Activated CD8-positive, alpha-beta T cell treated with anti-CD3 and anti-CD28 coated beads for 36 hours (primary cell): Measurements from ENCODE around the gene FBXL13. TPM values are rescaled to one million over a fixed set of nuclear protein-coding genes. Genes with fewer than 3 reads are reported as not detected.
A peak's percentile ranks its signal among the peaks of the same experiment; 100 is the strongest.

Experiments used
- ATAC-seq: fragments of 200-7000 bp; cut with Tn5 transposase; one replicate; pipeline ENCODE4 v1.10.0; 2021; ENCODE audit warnings: mild to moderate bottlenecking, moderate library complexity
- CTCF ChIA-PET: fragments of 350-600 bp; sonication (Branson Sonifier 250); formaldehyde crosslinking; loops from one replicate; lab custom pipeline; 2021; ENCODE audit warnings: antibody characterized with exemption; lab: Charles Lee
- POLR2A ChIA-PET: fragments of 350-600 bp; sonication (Branson Sonifier 250); formaldehyde crosslinking; loops from one replicate; lab custom pipeline; 2021; ENCODE audit warnings: antibody characterized with exemption; lab: Charles Lee
- DNase-seq: peaks from one replicate; pipeline ENCODE4 v3.0.0-alpha.2; 2020
- H3K27ac Mint-ChIP-seq: one replicate; pipeline ENCODE4 v1.8.0; 2021; ENCODE audit warnings: mild to moderate bottlenecking, mixed read lengths
- H3K27me3 Mint-ChIP-seq: one replicate; pipeline ENCODE4 v1.8.0; 2021; ENCODE audit warnings: mixed read lengths
- H3K36me3 Mint-ChIP-seq: one replicate; pipeline ENCODE4 v1.8.0; 2021; ENCODE audit warnings: low read depth, mixed read lengths
- H3K4me1 Mint-ChIP-seq: one replicate; pipeline ENCODE4 v1.8.0; 2021; ENCODE audit warnings: low read depth, mixed read lengths
- H3K4me3 Mint-ChIP-seq: one replicate; pipeline ENCODE4 v1.8.0; 2021; ENCODE audit warnings: mild to moderate bottlenecking, moderate library complexity, mixed read lengths
- H3K9me3 Mint-ChIP-seq: one replicate; pipeline ENCODE4 v1.8.0; 2021; ENCODE audit warnings: mixed read lengths
- CTCF ChIP-seq: fragments of 200-600 bp; IDR thresholded peaks from one replicate; pipeline ENCODE4 v1.8.0; 2022; ENCODE audit warnings: antibody characterized with exemption, mild to moderate bottlenecking
- intact Hi-C: fragments of 100-400 bp; cut with micrococcal nuclease; formaldehyde crosslinking; loops from one replicate; pipeline ENCODE4 v1.10.0; 2022
- total RNA-seq, 2 experiments: library from RNA; stranded (reverse); gene quantifications; one replicate each; pipeline ENCODE4 v1.2.3, GENCODE V29; 2021

FBXL13 gene
- total RNA-seq, 2 experiments from 2014 or later, result 0.96 to 1.4 TPM

GRCh38 chr7:103071000-103071399 is 3.6 kb downstream of the FBXL13 start:
- ATAC-seq (no peak), DNase-seq (no peak)
- CTCF ChIA-PET, result interaction anchor here (1.2 kb wide), 1 partner anchor 9 kb away, joined by 4 read pairs; no protein-coding TSS in a partner anchor
- H3K9me3 Mint-ChIP-seq, result no peaks in the 10 kb centered on the region
- POLR2A ChIA-PET, result no interaction called here
- H3K4me3 Mint-ChIP-seq, result no peak overlapping the region
- intact Hi-C loops, result no loop called here
- H3K27ac Mint-ChIP-seq, result no peak overlapping the region
- H3K27me3 Mint-ChIP-seq, result no peaks in the 10 kb centered on the region
- TF ChIP-seq CTCF, result no peak
- peaks cover 20% of the 10 kb centered on the region for H3K4me1 Mint-ChIP-seq
- peaks cover 6% of the 10 kb centered on the region for H3K36me3 Mint-ChIP-seq

- intact Hi-C loops, result no loop called here
- no peaks in the 10 kb centered on the region for H3K9me3 Mint-ChIP-seq
- H3K4me3 Mint-ChIP-seq, result no peak overlapping the region
- no peak overlapping the region for H3K27ac Mint-ChIP-seq
- H3K27me3 Mint-ChIP-seq, result no peaks in the 10 kb centered on the region
- peaks cover 9% of the 10 kb centered on the region for H3K4me1 Mint-ChIP-seq
- no peak for TF ChIP-seq CTCF
- CTCF ChIA-PET, result interaction anchor here (1.0 kb wide), 1 partner anchor 10 kb away, joined by 3 read pairs; no protein-coding TSS in a partner anchor
- POLR2A ChIA-PET, result no interaction called here
- DNase-seq (no peak), ATAC-seq (no peak)
- H3K36me3 Mint-ChIP-seq, result no peaks in the 10 kb centered on the region
Measured at GRCh38 chr7:103068414-103069403, 5.9 kb downstream of the FBXL13 start.

- Mint-ChIP-seq H3K4me1 (no peaks in the 10 kb centered on the region), H3K4me3 (no peak overlapping the region), H3K27me3 (no peaks in the 10 kb centered on the region), H3K36me3 (no peaks in the 10 kb centered on the region), H3K27ac (no peak overlapping the region), H3K9me3 (no peaks in the 10 kb centered on the region)
- DNase-seq, result peak; percentile 68
- peak; percentile 76 for ATAC-seq
- POLR2A ChIA-PET, result no interaction called here
- TF ChIP-seq CTCF, result peak; percentile 55
- CTCF ChIA-PET, result interaction anchor here (1.1 to 1.3 kb wide), 4 partner anchors 9 to 253 kb away, joined by 3 to 4 read pairs (median 4); partner anchors contain the start of genes ARMC10 and FBXL13
- intact Hi-C loops, result no loop called here
Measured at GRCh38 chr7:103065667-103066066, 8.9 kb downstream of the FBXL13 start.

- ChIA-PET POLR2A (no interaction called here), CTCF (no interaction called here)
- TF ChIP-seq CTCF, result no peak
- DNase-seq (no peak), ATAC-seq (no peak)
- H3K27me3 Mint-ChIP-seq, result no peaks in the 10 kb centered on the region
- H3K9me3 Mint-ChIP-seq, result no peaks in the 10 kb centered on the region
- no peaks in the 10 kb centered on the region for H3K36me3 Mint-ChIP-seq
- intact Hi-C loops, result no loop called here
- no peak overlapping the region for H3K4me3 Mint-ChIP-seq
- no peak overlapping the region for H3K27ac Mint-ChIP-seq
- H3K4me1 Mint-ChIP-seq, result no peaks in the 10 kb centered on the region
Measured at GRCh38 chr7:103063895-103064294, 10.7 kb downstream of the FBXL13 start.

- Mint-ChIP-seq H3K9me3 (no peaks in the 10 kb centered on the region), H3K36me3 (no peaks in the 10 kb centered on the region)
- CTCF ChIA-PET, result interaction anchor here (0.6 to 0.7 kb wide), 2 partner anchors 14 to 16 kb away, joined by 3 read pairs; partner anchors contain the start of gene ARMC10
Measured at GRCh38 chr7:103059471-103059870, 15.1 kb downstream of the FBXL13 start.

More at GRCh38 chr7:103059471-103059870, 15.1 kb downstream of the FBXL13 start:
- Mint-ChIP-seq H3K27ac (no peak overlapping the region), H3K4me3 (no peak overlapping the region), H3K4me1 (no peaks in the 10 kb centered on the region), H3K27me3 (no peaks in the 10 kb centered on the region)
- no peak for DNase-seq
- TF ChIP-seq CTCF, result no peak
- intact Hi-C loops, result no loop called here
- no peak for ATAC-seq
- POLR2A ChIA-PET, result no interaction called here
